Measurements from ENCODE around the gene OR12D1.

DNA sequence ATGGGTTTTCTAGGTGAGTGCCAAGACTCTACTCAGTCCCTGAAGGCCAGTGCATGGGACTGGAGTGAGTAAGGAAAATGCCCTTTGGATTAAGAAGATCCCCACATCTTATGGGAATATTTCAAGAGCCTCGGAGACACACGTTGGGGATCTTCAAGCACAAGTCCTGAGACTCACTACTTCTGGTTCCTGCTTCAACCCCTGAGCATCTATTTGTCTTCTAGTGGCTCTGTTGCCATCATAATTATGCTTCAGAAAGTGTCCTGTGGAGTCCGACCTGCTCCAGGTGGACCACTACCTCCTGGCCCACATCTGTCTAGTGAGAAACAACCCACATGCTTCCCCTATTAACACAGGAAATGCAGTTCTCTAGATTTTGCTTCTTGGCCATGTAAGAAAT, 46.0 kb upstream of the OR12D1 start, which contains the start of gene OR5V1:
- TF ChIP-seq, protein P1, sequence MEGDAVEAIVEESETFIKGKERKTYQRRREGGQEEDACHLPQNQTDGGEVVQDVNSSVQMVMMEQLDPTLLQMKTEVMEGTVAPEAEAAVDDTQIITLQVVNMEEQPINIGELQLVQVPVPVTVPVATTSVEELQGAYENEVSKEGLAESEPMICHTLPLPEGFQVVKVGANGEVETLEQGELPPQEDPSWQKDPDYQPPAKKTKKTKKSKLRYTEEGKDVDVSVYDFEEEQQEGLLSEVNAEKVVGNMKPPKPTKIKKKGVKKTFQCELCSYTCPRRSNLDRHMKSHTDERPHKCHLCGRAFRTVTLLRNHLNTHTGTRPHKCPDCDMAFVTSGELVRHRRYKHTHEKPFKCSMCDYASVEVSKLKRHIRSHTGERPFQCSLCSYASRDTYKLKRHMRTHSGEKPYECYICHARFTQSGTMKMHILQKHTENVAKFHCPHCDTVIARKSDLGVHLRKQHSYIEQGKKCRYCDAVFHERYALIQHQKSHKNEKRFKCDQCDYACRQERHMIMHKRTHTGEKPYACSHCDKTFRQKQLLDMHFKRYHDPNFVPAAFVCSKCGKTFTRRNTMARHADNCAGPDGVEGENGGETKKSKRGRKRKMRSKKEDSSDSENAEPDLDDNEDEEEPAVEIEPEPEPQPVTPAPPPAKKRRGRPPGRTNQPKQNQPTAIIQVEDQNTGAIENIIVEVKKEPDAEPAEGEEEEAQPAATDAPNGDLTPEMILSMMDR (IDR thresholded peaks at IDR 0.05; ENCODE audit: poor library complexity), result no peak
- TF ChIP-seq EZH2 (IDR thresholded peaks at IDR 0.05; ENCODE audit: borderline replicate concordance) (no peak), EZH2phosphoT487 (IDR thresholded peaks at IDR 0.05; ENCODE audit: low read depth, severe bottlenecking, unreplicated experiment) (no peak)
